Gastrocnemius medialis (tissue), 4 donors: ENCODE measurements around the gene APOBEC3B. TPM values are rescaled to one million over a fixed set of nuclear protein-coding genes. Genes with fewer than 3 reads are reported as not detected.
"Not testable (repeated sequence)": the region's sequence is repeated elsewhere in the genome, so short reads cannot be mapped to it uniquely, and the experiment has no call there.

ENCODE experiments used
- ATAC-seq, 2 donors: fragments of 150-250 bp; one replicate each; pipeline ENCODE4 v1.9.1; 2016
- DNase-seq, 2 donors: peaks; one replicate each; pipeline ENCODE4 v3.0.0-alpha.2; 2019
- H3K27ac ChIP-seq, 4 donors: fragments of 200-600 bp; sonication (generic); 1 replicate in 1 of 4; 2 replicates in 3 of 4; pipeline ENCODE4 v1.5.1; 2016 to 2018; ENCODE audit warnings: mild to moderate bottlenecking in 2 of 4, moderate library complexity in 1 of 4
- H3K27me3 ChIP-seq, 3 donors: fragments of 200-600 bp; sonication (generic) in 2 of 3; 1 replicate in 1 of 3; 2 replicates in 2 of 3; pipeline versions ENCODE4 v1.5.1 to v1.6.0; 2016 to 2019; ENCODE audit warnings: mild to moderate bottlenecking in 1 of 3, moderate library complexity in 1 of 3
- H3K36me3 ChIP-seq, 2 donors: fragments of 200-600 bp; sonication (generic) in 1 of 2; one replicate each; pipeline ENCODE4 v1.5.1; 2017 to 2018
- H3K4me1 ChIP-seq, 2 donors: fragments of 200-600 bp; sonication (generic) in 1 of 2; one replicate each; pipeline ENCODE4 v1.5.1; 2016 to 2017; ENCODE audit warnings: mild to moderate bottlenecking in 2 of 2
- H3K4me3 ChIP-seq, 4 donors: fragments of 200-600 bp; sonication (generic) in 3 of 4; 1 replicate in 1 of 4; 2 replicates in 3 of 4; pipeline ENCODE4 v1.5.1; 2016 to 2019; ENCODE audit warnings: mild to moderate bottlenecking in 2 of 4
- H3K9me3 ChIP-seq, 3 donors: fragments of 200-600 bp; sonication (generic) in 2 of 3; 1 replicate in 1 of 3; 2 replicates in 2 of 3; pipeline ENCODE4 v1.5.1; 2016 to 2019
- CTCF ChIP-seq, 5 experiments: fragments of 450-650 bp in 3 of 5; fragments of 200-600 bp in 2 of 5; sonication (generic) in 2 of 5; IDR thresholded peaks in 4 of 5; conservative IDR thresholded peaks in 1 of 5; 1 replicate in 4 of 5; 2 replicates in 1 of 5; pipeline ENCODE4 v1.5.1; 2016 to 2019; ENCODE audit warnings: antibody characterized with exemption in 5 of 5, mild to moderate bottlenecking in 3 of 5, moderate library complexity in 3 of 5
- POLR2A ChIP-seq, 2 donors: fragments of 450-650 bp; IDR thresholded peaks; one replicate each; pipeline ENCODE4 v1.6.1; 2017; ENCODE audit warnings: antibody characterized with exemption in 2 of 2, mild to moderate bottlenecking in 2 of 2, moderate library complexity in 2 of 2
- in situ Hi-C, 4 donors: fragments of 200-750 bp; cut with MboI; loops; one replicate each; pipeline versions ENCODE4 v1.15.0 to v1.8.0; 2017; ENCODE audit warnings: low sequenced_read_pairs in 4 of 4
- intact Hi-C: fragments of 100-400 bp; cut with DNase I; formaldehyde crosslinking; loops from one replicate; pipeline ENCODE4 v1.15.1; 2023; ENCODE audit warnings: low total_unique reads
- total RNA-seq, 4 donors: library from RNA; depleted of rRNA; stranded (reverse); fragments of >200 nt; gene quantifications; one replicate each; pipeline versions ENCODE4 v1.1.0 to v1.2.3, GENCODE V29; 2016

Gene APOBEC3B
- total RNA-seq, 4 donors from 2014 or later = 0.62 TPM; not detected in 3

GRCh38 chr22:38956551-38956950 is 25.6 kb upstream of the APOBEC3B start:
- no peak overlapping the region for H3K27ac ChIP-seq
- ATAC-seq = no peak
- intact Hi-C loops = no loop called here

GRCh38 chr22:38957046-38957770 is 24.9 kb upstream of the APOBEC3B start, which contains the start of gene APOBEC3A:
Gene APOBEC3A, plus strand, starts transcription at chr22:38957609. Its CDS starts 83 bp downstream, at chr22:38957692.
- no peaks in the 10 kb centered on the region for H3K36me3 ChIP-seq
- intact Hi-C loops = no loop called here
- TF ChIP-seq POLR2A (IDR thresholded peaks at IDR 0.05) (no peak), CTCF (IDR thresholded peaks at IDR 0.05 in 4 of 5, conservative IDR thresholded peaks at IDR 0.05 in 1 of 5) (no peak)

More at GRCh38 chr22:38956551-38956950, 25.6 kb upstream of the APOBEC3B start:
- peaks cover 0 to 4% (median 0%) of the 10 kb centered on the region in 3 donors for H3K27me3 ChIP-seq
- H3K9me3 ChIP-seq = no peaks in the 10 kb centered on the region
- no peak for DNase-seq
- H3K36me3 ChIP-seq = no peaks in the 10 kb centered on the region
- no peaks in the 10 kb centered on the region for H3K4me1 ChIP-seq
- in situ Hi-C loops = loop anchor here in 1 of 4 donors (5.0 kb wide), 1 partner anchor 41 kb away; no protein-coding TSS in a partner anchor
- no peak for TF ChIP-seq CTCF (IDR thresholded peaks at IDR 0.05 in 4 of 5, conservative IDR thresholded peaks at IDR 0.05 in 1 of 5)
- no peak for TF ChIP-seq POLR2A (IDR thresholded peaks at IDR 0.05)
- no peak overlapping the region for H3K4me3 ChIP-seq

GRCh38 chr22:38957808-38958650 is 24.1 kb upstream of the APOBEC3B start:
- H3K27ac ChIP-seq = no peak overlapping the region
- no peak overlapping the region for H3K4me3 ChIP-seq
- in situ Hi-C loops = loop anchor here in 1 of 4 donors (5.0 kb wide), 1 partner anchor 39 kb away; no protein-coding TSS in a partner anchor
- no peaks in the 10 kb centered on the region for H3K36me3 ChIP-seq
- no peak for ATAC-seq
- intact Hi-C loops = no loop called here
- H3K27me3 ChIP-seq = peaks cover 0 to 4% (median 0%) of the 10 kb centered on the region in 3 donors
- no peaks in the 10 kb centered on the region for H3K9me3 ChIP-seq
- TF ChIP-seq POLR2A (IDR thresholded peaks at IDR 0.05) = no peak
- TF ChIP-seq CTCF (IDR thresholded peaks at IDR 0.05 in 4 of 5, conservative IDR thresholded peaks at IDR 0.05 in 1 of 5) = no peak
- no peaks in the 10 kb centered on the region for H3K4me1 ChIP-seq
- DNase-seq = no peak

More at GRCh38 chr22:38957046-38957770, 24.9 kb upstream of the APOBEC3B start, which contains the start of gene APOBEC3A:
- Histone ChIP-seq H3K4me3 (no peak within 1 kb of the TSS), H3K27me3 (peaks cover 0 to 4% (median 0%) of the 10 kb centered on the region in 3 donors), H3K9me3 (no peaks in the 10 kb centered on the region), H3K27ac (no peak within 1 kb of the TSS), H3K4me1 (no peaks in the 10 kb centered on the region)
- no peak for ATAC-seq
- no peak for DNase-seq
- in situ Hi-C loops = loop anchor here in 1 of 4 donors (5.0 kb wide), 1 partner anchor 40 kb away; no protein-coding TSS in a partner anchor

GRCh38 chr22:38958651-38958943 is 23.6 kb upstream of the APOBEC3B start:
- intact Hi-C loops = not testable (repeated sequence)

GRCh38 chr22:38959590-38959989 is 22.6 kb upstream of the APOBEC3B start:
- H3K27me3 ChIP-seq = peaks cover 0 to 4% (median 3%) of the 10 kb centered on the region in 3 donors
- TF ChIP-seq POLR2A (IDR thresholded peaks at IDR 0.05) (no peak), CTCF (IDR thresholded peaks at IDR 0.05 in 4 of 5, conservative IDR thresholded peaks at IDR 0.05 in 1 of 5) (no peak)
- intact Hi-C loops (no loop called here), in situ Hi-C loops (loop anchor here in 1 of 4 donors (5.0 kb wide), 1 partner anchor 38 kb away; no protein-coding TSS in a partner anchor)
- no peak for DNase-seq
- H3K36me3 ChIP-seq = no peaks in the 10 kb centered on the region
- no peaks in the 10 kb centered on the region for H3K9me3 ChIP-seq
- ATAC-seq = no peak
- no peak overlapping the region for H3K4me3 ChIP-seq
- no peaks in the 10 kb centered on the region for H3K4me1 ChIP-seq
- no peak overlapping the region for H3K27ac ChIP-seq

More at GRCh38 chr22:38958651-38958943, 23.6 kb upstream of the APOBEC3B start:
- not testable (repeated sequence) for H3K4me1 ChIP-seq, H3K36me3 ChIP-seq, H3K27ac ChIP-seq, ATAC-seq, H3K4me3 ChIP-seq, H3K27me3 ChIP-seq, DNase-seq, H3K9me3 ChIP-seq
- in situ Hi-C loops = loop anchor here in 1 of 4 donors (5.0 kb wide), 1 partner anchor 39 kb away; no protein-coding TSS in a partner anchor

- H3K36me3 ChIP-seq, H3K4me1 ChIP-seq, in situ Hi-C loops, ATAC-seq, DNase-seq, intact Hi-C loops, H3K4me3 ChIP-seq, H3K27ac ChIP-seq, H3K27me3 ChIP-seq, H3K9me3 ChIP-seq: not testable (repeated sequence)
These were observed 21.5 kb upstream of the APOBEC3B start for GRCh38 chr22:38960673-38961072.

- H3K36me3 ChIP-seq, DNase-seq, H3K27me3 ChIP-seq, H3K27ac ChIP-seq, in situ Hi-C loops, H3K4me1 ChIP-seq, H3K4me3 ChIP-seq, H3K9me3 ChIP-seq, ATAC-seq, intact Hi-C loops: not testable (repeated sequence)
These were observed 18.8 kb upstream of the APOBEC3B start for GRCh38 chr22:38963291-38963738.
